Thyroid gland (tissue), 4 donors: ENCODE measurements around the gene AFG3L2.

ENCODE experiments used
- POLR2A ChIP-seq, 2 donors: fragments of 450-650 bp; IDR thresholded peaks; one replicate each; pipeline ENCODE4 v1.6.1; 2017; ENCODE audit warnings: antibody characterized with exemption in 2 of 2, mild to moderate bottlenecking in 2 of 2, moderate library complexity in 1 of 2
- TF ChIP-seq, protein P1 (sequence below), 6 experiments: fragments of 200-600 bp in 3 of 6; fragments of 450-650 bp in 3 of 6; sonication (generic) in 3 of 6; IDR thresholded peaks; one replicate each; pipeline ENCODE4 v1.5.1; 2016 to 2019; ENCODE audit warnings: antibody characterized with exemption in 6 of 6, mild to moderate bottlenecking in 2 of 6, inconsistent platforms in 1 of 6, moderate library complexity in 1 of 6

GRCh38 chr18:12314591-12315305 is 62.3 kb downstream of the AFG3L2 start:
- TF ChIP-seq, protein P1, sequence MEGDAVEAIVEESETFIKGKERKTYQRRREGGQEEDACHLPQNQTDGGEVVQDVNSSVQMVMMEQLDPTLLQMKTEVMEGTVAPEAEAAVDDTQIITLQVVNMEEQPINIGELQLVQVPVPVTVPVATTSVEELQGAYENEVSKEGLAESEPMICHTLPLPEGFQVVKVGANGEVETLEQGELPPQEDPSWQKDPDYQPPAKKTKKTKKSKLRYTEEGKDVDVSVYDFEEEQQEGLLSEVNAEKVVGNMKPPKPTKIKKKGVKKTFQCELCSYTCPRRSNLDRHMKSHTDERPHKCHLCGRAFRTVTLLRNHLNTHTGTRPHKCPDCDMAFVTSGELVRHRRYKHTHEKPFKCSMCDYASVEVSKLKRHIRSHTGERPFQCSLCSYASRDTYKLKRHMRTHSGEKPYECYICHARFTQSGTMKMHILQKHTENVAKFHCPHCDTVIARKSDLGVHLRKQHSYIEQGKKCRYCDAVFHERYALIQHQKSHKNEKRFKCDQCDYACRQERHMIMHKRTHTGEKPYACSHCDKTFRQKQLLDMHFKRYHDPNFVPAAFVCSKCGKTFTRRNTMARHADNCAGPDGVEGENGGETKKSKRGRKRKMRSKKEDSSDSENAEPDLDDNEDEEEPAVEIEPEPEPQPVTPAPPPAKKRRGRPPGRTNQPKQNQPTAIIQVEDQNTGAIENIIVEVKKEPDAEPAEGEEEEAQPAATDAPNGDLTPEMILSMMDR (IDR thresholded peaks at IDR 0.05) = no peak
- TF ChIP-seq POLR2A (IDR thresholded peaks at IDR 0.05) = no peak
